ENCODE measurements around the gene MLST8. TPM values are rescaled to one million over a fixed set of nuclear protein-coding genes. Genes with fewer than 3 reads are reported as not detected.

MLST8 gene
- total and polyA plus RNA-seq, 2 donors (not counting 3 experiments of a cell fraction or from before 2014, with no cell fraction given), result 36.9 to 129 TPM

GRCh38 chr16:2234813-2235170 lies 29.5 kb downstream of the MLST8 start:
- Histone ChIP-seq H3K27ac (ENCODE audit: insufficient read depth, low read depth, low read length) (no peak overlapping the region), H3K9me1 (replicated peaks; ENCODE audit: control insufficient read depth, extremely low read depth, insufficient read depth, low read length) (no peaks in the 10 kb centered on the region), H3K4me3 (replicated peaks in 1 of 3; ENCODE audit: insufficient read depth in 1 of 3, low read depth in 1 of 3, low read length in 3 of 3) (no peak overlapping the region), H2AFZ (ENCODE audit: low read depth, low read length) (no peak overlapping the region), H3K79me2 (ENCODE audit: control insufficient read depth, insufficient read depth, low read length) (no peaks in the 10 kb centered on the region), H3K4me2 (ENCODE audit: insufficient read depth, low read length) (no peak overlapping the region), H3K9ac (replicated peaks; ENCODE audit: extremely low read depth, insufficient read depth, low read length) (no peak overlapping the region), H3K36me3 (ENCODE audit: control insufficient read depth in 2 of 2, extremely low read depth in 1 of 2, insufficient read depth in 2 of 2, low read length in 2 of 2) (peaks cover 9 to 42% of the 10 kb centered on the region in 2 experiments), H3K4me1 (ENCODE audit: control insufficient read depth, extremely low read depth, insufficient read depth, low read length) (peaks cover 10% of the 10 kb centered on the region), H3K9me3 (replicated peaks; ENCODE audit: control insufficient read depth, insufficient read depth, low read length) (no peaks in the 10 kb centered on the region), H3K27me3 (ENCODE audit: control insufficient read depth in 2 of 2, insufficient read depth in 2 of 2, low read length in 2 of 2) (peaks cover 5 to 18% of the 10 kb centered on the region in 2 experiments), H4K20me1 (replicated peaks; ENCODE audit: control insufficient read depth, extremely low read depth, insufficient read depth, low read length) (no peaks in the 10 kb centered on the region)
- dilution Hi-C loops (cut with MboI; ENCODE audit: extremely low pct_ligation_motif_present, low sequenced_read_pairs) (no loop called here), intact Hi-C loops (cut with micrococcal nuclease) (no loop called here)
- FAIRE-seq, result no peak
- POLR2A ChIA-PET, result no interaction called here
- no peak for TF ChIP-seq POLR2AphosphoS5 (IDR thresholded peaks at IDR 0.05; ENCODE audit: insufficient read depth, low read depth, low read length)
- no peak for TF ChIP-seq EZH2 (IDR thresholded peaks at IDR 0.05; ENCODE audit: borderline replicate concordance, low read depth, low read length, severe bottlenecking)
- TF ChIP-seq GATA2 (IDR thresholded peaks at IDR 0.05; ENCODE audit: insufficient read depth, insufficient read length, low read depth, low read length), result no peak
- TF ChIP-seq MAX (IDR thresholded peaks at IDR 0.05; ENCODE audit: insufficient read depth, insufficient read length), result no peak
- no peak for TF ChIP-seq CTCF (IDR thresholded peaks at IDR 0.05; ENCODE audit: extremely low read depth in 1 of 2, insufficient read depth in 1 of 2, low read depth in 1 of 2, low read length in 2 of 2)
- TF ChIP-seq MYC (IDR thresholded peaks at IDR 0.05; ENCODE audit: low read depth, low read length), result no peak
- TF ChIP-seq JUN (IDR thresholded peaks at IDR 0.05; ENCODE audit: borderline replicate concordance, insufficient read depth, insufficient read length, low read depth), result no peak
- no peak for TF ChIP-seq POLR2A (IDR thresholded peaks at IDR 0.05; ENCODE audit: low read depth, low read length)
- no peak for TF ChIP-seq FOS (IDR thresholded peaks at IDR 0.05; ENCODE audit: borderline replicate concordance, insufficient read depth, low read length)
- DNase-seq (ENCODE audit: low read depth, low spot score), result no peak
- CTCF ChIA-PET, result no interaction called here
- no TSS peak for BruUV-seq (replicated peaks)

Data from endothelial cell of umbilical vein (primary cell).